Measurements from ENCODE around the gene HSPD1.

DNA sequence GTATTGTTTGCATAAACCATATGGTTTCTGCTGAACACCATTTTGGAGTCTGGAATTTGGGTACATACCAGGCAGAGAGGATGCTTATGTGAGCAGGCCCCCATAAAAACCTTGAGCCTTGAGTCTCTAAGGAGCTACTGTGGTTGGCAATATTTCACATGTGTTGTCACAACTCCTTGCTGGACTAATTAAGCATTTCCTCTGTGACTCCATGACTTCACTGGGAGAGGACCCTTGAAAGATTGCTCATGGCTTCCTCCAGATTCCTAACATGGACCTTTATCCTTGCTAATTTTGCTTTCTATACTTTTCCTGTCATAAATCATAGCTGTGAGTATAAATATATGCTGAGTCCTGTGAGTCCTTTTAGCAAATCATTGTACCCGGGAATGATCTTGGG lies 53.9 kb downstream of the HSPD1 start:
- TF ChIP-seq, protein P1, sequence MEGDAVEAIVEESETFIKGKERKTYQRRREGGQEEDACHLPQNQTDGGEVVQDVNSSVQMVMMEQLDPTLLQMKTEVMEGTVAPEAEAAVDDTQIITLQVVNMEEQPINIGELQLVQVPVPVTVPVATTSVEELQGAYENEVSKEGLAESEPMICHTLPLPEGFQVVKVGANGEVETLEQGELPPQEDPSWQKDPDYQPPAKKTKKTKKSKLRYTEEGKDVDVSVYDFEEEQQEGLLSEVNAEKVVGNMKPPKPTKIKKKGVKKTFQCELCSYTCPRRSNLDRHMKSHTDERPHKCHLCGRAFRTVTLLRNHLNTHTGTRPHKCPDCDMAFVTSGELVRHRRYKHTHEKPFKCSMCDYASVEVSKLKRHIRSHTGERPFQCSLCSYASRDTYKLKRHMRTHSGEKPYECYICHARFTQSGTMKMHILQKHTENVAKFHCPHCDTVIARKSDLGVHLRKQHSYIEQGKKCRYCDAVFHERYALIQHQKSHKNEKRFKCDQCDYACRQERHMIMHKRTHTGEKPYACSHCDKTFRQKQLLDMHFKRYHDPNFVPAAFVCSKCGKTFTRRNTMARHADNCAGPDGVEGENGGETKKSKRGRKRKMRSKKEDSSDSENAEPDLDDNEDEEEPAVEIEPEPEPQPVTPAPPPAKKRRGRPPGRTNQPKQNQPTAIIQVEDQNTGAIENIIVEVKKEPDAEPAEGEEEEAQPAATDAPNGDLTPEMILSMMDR (IDR thresholded peaks at IDR 0.05): no peak
- no peak for TF ChIP-seq EP300 (IDR thresholded peaks at IDR 0.05)

All from ovary (tissue), 3 donors.